ENCODE measurements around the gene LY9. TPM values are rescaled to one million over a fixed set of nuclear protein-coding genes. Genes with fewer than 3 reads are reported as not detected.

Gene LY9
- total RNA-seq, 2 donors from 2014 or later: 0.41 to 0.71 TPM

- H3K4me1 ChIP-seq (ENCODE audit: control insufficient read depth in 1 of 2, low read depth in 2 of 2): no peaks in the 10 kb centered on the region
- no peak for ATAC-seq (ENCODE audit: insufficient number of reproducible peaks, low FRiP score, low read depth)
- no peak overlapping the region for H3K27ac ChIP-seq
- no peak for DNase-seq (ENCODE audit: low spot score)
- TF ChIP-seq CTCF (IDR thresholded peaks at IDR 0.05): no peak
- H3K9me3 ChIP-seq: no peaks in the 10 kb centered on the region
- no peaks in the 10 kb centered on the region for H3K27me3 ChIP-seq (replicated peaks; ENCODE audit: insufficient read depth)
- no peaks in the 10 kb centered on the region for H3K36me3 ChIP-seq
- no peak overlapping the region for H3K4me3 ChIP-seq
Observed at GRCh38 chr1:160798439-160798838, 2.5 kb downstream of the LY9 start.

GRCh38 chr1:160799641-160800040, 3.7 kb downstream of the LY9 start:
- H3K36me3 ChIP-seq: no peaks in the 10 kb centered on the region
- no peak overlapping the region for H3K27ac ChIP-seq
- H3K4me3 ChIP-seq: no peak overlapping the region
- no peak for TF ChIP-seq CTCF (IDR thresholded peaks at IDR 0.05)
- ATAC-seq (ENCODE audit: insufficient number of reproducible peaks, low FRiP score, low read depth): no peak
- no peaks in the 10 kb centered on the region for H3K4me1 ChIP-seq (ENCODE audit: control insufficient read depth in 1 of 2, low read depth in 2 of 2)
- DNase-seq (ENCODE audit: low spot score): no peak
- H3K9me3 ChIP-seq: no peaks in the 10 kb centered on the region
- no peaks in the 10 kb centered on the region for H3K27me3 ChIP-seq (replicated peaks; ENCODE audit: insufficient read depth)

- TF ChIP-seq CTCF (IDR thresholded peaks at IDR 0.05): no peak
- Histone ChIP-seq H3K27ac (no peak overlapping the region), H3K9me3 (no peaks in the 10 kb centered on the region), H3K4me1 (ENCODE audit: control insufficient read depth in 1 of 2, low read depth in 2 of 2) (no peaks in the 10 kb centered on the region), H3K4me3 (no peak overlapping the region), H3K36me3 (no peaks in the 10 kb centered on the region), H3K27me3 (replicated peaks; ENCODE audit: insufficient read depth) (no peaks in the 10 kb centered on the region)
- no peak for ATAC-seq (ENCODE audit: insufficient number of reproducible peaks, low FRiP score, low read depth)
- no peak for DNase-seq (ENCODE audit: low spot score)
Observed at GRCh38 chr1:160800142-160800541, 4.2 kb downstream of the LY9 start.

GRCh38 chr1:160800645-160801408, 4.9 kb downstream of the LY9 start:
- no peak overlapping the region for H3K4me3 ChIP-seq
- H3K36me3 ChIP-seq: no peaks in the 10 kb centered on the region
- no peak overlapping the region for H3K27ac ChIP-seq
- no peak for TF ChIP-seq CTCF (IDR thresholded peaks at IDR 0.05)
- H3K9me3 ChIP-seq: no peaks in the 10 kb centered on the region
- DNase-seq (ENCODE audit: low spot score): no peak
- no peak for ATAC-seq (ENCODE audit: insufficient number of reproducible peaks, low FRiP score, low read depth)
- no peaks in the 10 kb centered on the region for H3K4me1 ChIP-seq (ENCODE audit: control insufficient read depth in 1 of 2, low read depth in 2 of 2)
- no peaks in the 10 kb centered on the region for H3K27me3 ChIP-seq (replicated peaks; ENCODE audit: insufficient read depth)

GRCh38 chr1:160801836-160802580, 6.0 kb downstream of the LY9 start:
- no peak for DNase-seq (ENCODE audit: low spot score)
- Histone ChIP-seq H3K4me1 (ENCODE audit: control insufficient read depth in 1 of 2, low read depth in 2 of 2) (no peaks in the 10 kb centered on the region), H3K27me3 (replicated peaks; ENCODE audit: insufficient read depth) (no peaks in the 10 kb centered on the region), H3K36me3 (no peaks in the 10 kb centered on the region), H3K4me3 (no peak overlapping the region), H3K27ac (no peak overlapping the region), H3K9me3 (peaks cover 6% of the 10 kb centered on the region)
- ATAC-seq (ENCODE audit: insufficient number of reproducible peaks, low FRiP score, low read depth): no peak
- no peak for TF ChIP-seq CTCF (IDR thresholded peaks at IDR 0.05)

Measured in thoracic aorta (tissue), 2 donors.